Hepatocyte (in vitro differentiated cells): ENCODE results near the gene GRAMD1A. TPM values are rescaled to one million over a fixed set of nuclear protein-coding genes. Genes with fewer than 3 reads are reported as not detected.
A peak's percentile ranks its signal among the peaks of the same experiment; 100 is the strongest.

Experiments
- DNase-seq: peaks from one replicate; pipeline ENCODE4 v3.0.0-alpha.2; 2016; ENCODE audit warnings: low spot score
- H2AFZ ChIP-seq: fragments of 200-600 bp; sonication (generic); 2 replicates; pipeline ENCODE4 v1.6.0; 2016; ENCODE audit warnings: antibody characterized with exemption, mild to moderate bottlenecking
- H3K27ac ChIP-seq: fragments of 200-600 bp; sonication (generic); 2 replicates; pipeline ENCODE4 v1.5.1; 2016; ENCODE audit warnings: mild to moderate bottlenecking
- H3K27me3 ChIP-seq: fragments of 200-600 bp; sonication (generic); 2 replicates; pipeline ENCODE4 v1.6.1; 2016
- H3K36me3 ChIP-seq: fragments of 200-600 bp; sonication (generic); replicated peaks from 2 replicates; pipeline ENCODE4 v1.5.1; 2016; ENCODE audit warnings: low read depth; ENCODE audit not compliant: insufficient read depth
- H3K4me1 ChIP-seq: fragments of 200-600 bp; sonication (generic); 2 replicates; pipeline ENCODE4 v1.5.1; 2016; ENCODE audit warnings: mild to moderate bottlenecking, moderate library complexity; ENCODE audit not compliant: insufficient read depth
- H3K4me2 ChIP-seq: fragments of 200-600 bp; sonication (generic); 2 replicates; pipeline ENCODE4 v1.6.0; 2016
- H3K4me3 ChIP-seq: fragments of 200-600 bp; sonication (generic); 2 replicates; pipeline ENCODE4 v1.5.1; 2016; ENCODE audit warnings: mild to moderate bottlenecking
- H3K79me2 ChIP-seq: fragments of 200-600 bp; sonication (generic); 2 replicates; pipeline ENCODE4 v1.6.0; 2017; ENCODE audit warnings: mild to moderate bottlenecking
- H3K9me2 ChIP-seq: fragments of 200-600 bp; sonication (generic); replicated peaks from 2 replicates; pipeline ENCODE4 v1.6.0; 2017; ENCODE audit warnings: mild to moderate bottlenecking; ENCODE audit not compliant: insufficient read depth
- H3K9me3 ChIP-seq: fragments of 200-600 bp; sonication (generic); 2 replicates; pipeline ENCODE4 v1.5.1; 2016; ENCODE audit warnings: low read depth, mild to moderate bottlenecking
- H4K20me1 ChIP-seq: fragments of 200-600 bp; sonication (generic); 2 replicates; pipeline ENCODE4 v1.6.0; 2016; ENCODE audit warnings: mild to moderate bottlenecking; ENCODE audit not compliant: insufficient read depth, poor library complexity, severe bottlenecking
- CTCF ChIP-seq: fragments of 200-600 bp; sonication (generic); IDR thresholded peaks from 2 replicates; pipeline ENCODE4 v1.5.1; 2016; ENCODE audit warnings: antibody characterized with exemption, mild to moderate bottlenecking; ENCODE audit not compliant: poor library complexity
- EZH2 ChIP-seq: fragments of 200-600 bp; sonication (generic); IDR thresholded peaks from 2 replicates; pipeline ENCODE4 v1.6.1; 2016; ENCODE audit warnings: antibody characterized with exemption, mild to moderate bottlenecking, borderline replicate concordance
- EZH2phosphoT487 ChIP-seq: fragments of 200-600 bp; sonication (generic); IDR thresholded peaks from one replicate; pipeline ENCODE4 v1.6.1; 2018; ENCODE audit warnings: antibody characterized with exemption, mild to moderate bottlenecking, low read depth, moderate library complexity; ENCODE audit not compliant: unreplicated experiment, severe bottlenecking
- WGBS: methylation state at CpG from one replicate; pipeline ENCODE4 v1.1.6; 2016; ENCODE audit warnings: low lambda C conversion rate; ENCODE audit errors: missing lambda C conversion rate; 5-methylcytosine and 5-hydroxymethylcytosine counted together
- polyA plus RNA-seq: library from polyadenylated mRNA; unstranded; fragments of >200 nt; fragmentation: Nextera tagmentation; extraction: Ambion mirVana; gene quantifications from 2 replicates; pipeline ENCODE4 v1.2.1, GENCODE V29; 2016
- total RNA-seq: library from RNA; depleted of rRNA; stranded (reverse); fragments of >200 nt; gene quantifications from 2 replicates; pipeline ENCODE4 v1.2.3, GENCODE V29; 2014

GRAMD1A gene
- total and polyA plus RNA-seq, 2 experiments from 2014 or later, result 34.8 to 92.4 TPM

- Histone ChIP-seq H3K4me3 (no peak overlapping the region), H3K4me1 (no peaks in the 10 kb centered on the region), H3K36me3 (no peaks in the 10 kb centered on the region), H3K27ac (no peak overlapping the region), H3K27me3 (no peaks in the 10 kb centered on the region), H3K9me3 (no peaks in the 10 kb centered on the region), H3K4me2 (no peak overlapping the region), H2AFZ (no peak overlapping the region), H3K79me2 (no peaks in the 10 kb centered on the region), H3K9me2 (no peaks in the 10 kb centered on the region), H4K20me1 (no peaks in the 10 kb centered on the region)
- TF ChIP-seq EZH2, result no peak
- no peak for TF ChIP-seq EZH2phosphoT487
- TF ChIP-seq CTCF, result no peak
- DNase-seq, result peak; percentile 5
- 92% methylated on average over 21 of the region's 26 CpGs for WGBS
These were observed 59.1 kb downstream of the GRAMD1A start for GRCh38 chr19:35059006-35059798.

GRCh38 chr19:35059799-35060091 lies 59.6 kb downstream of the GRAMD1A start:
- Histone ChIP-seq H3K9me3 (no peaks in the 10 kb centered on the region), H3K36me3 (no peaks in the 10 kb centered on the region), H3K4me1 (no peaks in the 10 kb centered on the region), H3K79me2 (no peaks in the 10 kb centered on the region), H4K20me1 (no peaks in the 10 kb centered on the region), H3K4me2 (no peak overlapping the region), H3K9me2 (no peaks in the 10 kb centered on the region), H3K4me3 (no peak overlapping the region), H2AFZ (no peak overlapping the region), H3K27me3 (no peaks in the 10 kb centered on the region), H3K27ac (no peak overlapping the region)
- TF ChIP-seq EZH2phosphoT487, result no peak
- TF ChIP-seq EZH2, result no peak
- TF ChIP-seq CTCF, result no peak
- no peak for DNase-seq
- 93% methylated on average over 4 of the region's 15 CpGs for WGBS

- no peaks in the 10 kb centered on the region for H3K9me3 ChIP-seq
- TF ChIP-seq EZH2phosphoT487, result no peak
- TF ChIP-seq CTCF, result no peak
- TF ChIP-seq EZH2, result no peak
These were observed 60.2 kb downstream of the GRAMD1A start for GRCh38 chr19:35060160-35060855.

More at GRCh38 chr19:35060160-35060855, 60.2 kb downstream of the GRAMD1A start:
- H3K4me2 ChIP-seq, result no peak overlapping the region
- WGBS, result 95% methylated on average over 29 of the region's 29 CpGs
- no peaks in the 10 kb centered on the region for H3K79me2 ChIP-seq
- no peaks in the 10 kb centered on the region for H3K9me2 ChIP-seq
- DNase-seq, result peak; percentile 4
- H3K36me3 ChIP-seq, result no peaks in the 10 kb centered on the region
- no peak overlapping the region for H2AFZ ChIP-seq
- no peak overlapping the region for H3K27ac ChIP-seq
- H3K4me1 ChIP-seq, result no peaks in the 10 kb centered on the region
- H4K20me1 ChIP-seq, result no peaks in the 10 kb centered on the region
- H3K4me3 ChIP-seq, result no peak overlapping the region
- H3K27me3 ChIP-seq, result no peaks in the 10 kb centered on the region
